ENCODE measurements around the gene PPARD.

- TF ChIP-seq REST (IDR thresholded peaks at IDR 0.05; ENCODE audit: insufficient read depth in 1 of 2, low read depth in 2 of 2, low read length in 2 of 2) (no peak), TAF1 (IDR thresholded peaks at IDR 0.05; ENCODE audit: borderline replicate concordance, insufficient read depth, low read length) (no peak), POLR2AphosphoS5 (IDR thresholded peaks at IDR 0.05; ENCODE audit: low read depth, low read length) (no peak)
Observed at GRCh38 chr6:35465646-35466045, 123.3 kb downstream of the PPARD start.

Data from PFSK-1 (cell line).